Measurements from ENCODE around the gene SETD5.

The SETD5 gene

GRCh38 chr3:9500108-9501050 is 103.0 kb downstream of the SETD5 start:
- Histone ChIP-seq H3K23ac (ENCODE audit: low read length) (no peak overlapping the region), H3K79me2 (ENCODE audit: control insufficient read depth, insufficient read depth, low read length, poor library complexity) (no peaks in the 10 kb centered on the region), H2BK12ac (ENCODE audit: low read length) (no peak overlapping the region), H2BK5ac (ENCODE audit: low read depth, low read length, poor library complexity) (no peak overlapping the region), H3K4me2 (ENCODE audit: low read length) (peak overlapping the region; percentile 34), H3K4me1 (ENCODE audit: control insufficient read depth in 1 of 2, insufficient read depth in 2 of 2, low read length in 2 of 2) (peaks cover 0 to 5% of the 10 kb centered on the region in 2 experiments), H3K9me3 (ENCODE audit: insufficient read depth, low read depth, low read length) (no peaks in the 10 kb centered on the region), H3K9ac (ENCODE audit: low read length) (no peak overlapping the region), H3K18ac (ENCODE audit: low read length) (no peak overlapping the region), H4K91ac (ENCODE audit: low read depth, low read length) (no peak overlapping the region), H3K14ac (ENCODE audit: low read length) (no peak overlapping the region), H3K4me3 (ENCODE audit: low read depth, low read length) (no peak overlapping the region), H4K12ac (ENCODE audit: low read depth, low read length) (no peak overlapping the region), H4K8ac (ENCODE audit: low read depth, low read length) (no peak overlapping the region), H2AK5ac (ENCODE audit: low read length) (no peak overlapping the region), H3K36me3 (ENCODE audit: control insufficient read depth in 1 of 2, insufficient read depth in 2 of 2, low read length in 2 of 2) (no peaks in the 10 kb centered on the region), H2BK120ac (ENCODE audit: insufficient read depth, low read length, poor library complexity) (no peak overlapping the region), H3K4ac (ENCODE audit: low read depth, low read length) (no peak overlapping the region), H3K27me3 (ENCODE audit: insufficient read depth, low read length) (peaks cover 11% of the 10 kb centered on the region), H3K79me1 (ENCODE audit: low read length) (no peaks in the 10 kb centered on the region), H2AFZ (ENCODE audit: insufficient read depth, low read length, poor library complexity) (no peak overlapping the region), H3K27ac (ENCODE audit: low read depth, low read length) (no peak overlapping the region)
- peak; percentile 37 to 68 for DNase-seq
- 100% methylated on average over 4 of the region's 39 CpGs for WGBS (ENCODE audit: extremely low coverage, insufficient coverage, insufficient read length)

GRCh38 chr3:9501226-9501625 is 103.8 kb downstream of the SETD5 start:
- WGBS (ENCODE audit: extremely low coverage, insufficient coverage, insufficient read length) = no CpG with 5 or more reads among the region's 6 CpGs
- Histone ChIP-seq H3K18ac (ENCODE audit: low read length) (no peak overlapping the region), H3K9me3 (ENCODE audit: insufficient read depth, low read depth, low read length) (peaks cover 1% of the 10 kb centered on the region), H3K4me3 (ENCODE audit: low read depth, low read length) (no peak overlapping the region), H3K14ac (ENCODE audit: low read length) (no peak overlapping the region), H3K79me1 (ENCODE audit: low read length) (no peaks in the 10 kb centered on the region), H2AFZ (ENCODE audit: insufficient read depth, low read length, poor library complexity) (no peak overlapping the region), H4K91ac (ENCODE audit: low read depth, low read length) (no peak overlapping the region), H2BK5ac (ENCODE audit: low read depth, low read length, poor library complexity) (no peak overlapping the region), H3K36me3 (ENCODE audit: control insufficient read depth in 1 of 2, insufficient read depth in 2 of 2, low read length in 2 of 2) (no peaks in the 10 kb centered on the region), H3K23ac (ENCODE audit: low read length) (no peak overlapping the region), H4K12ac (ENCODE audit: low read depth, low read length) (no peak overlapping the region), H4K8ac (ENCODE audit: low read depth, low read length) (no peak overlapping the region), H2BK12ac (ENCODE audit: low read length) (no peak overlapping the region), H3K4me1 (ENCODE audit: control insufficient read depth in 1 of 2, insufficient read depth in 2 of 2, low read length in 2 of 2) (peaks cover 0 to 5% of the 10 kb centered on the region in 2 experiments), H3K27me3 (ENCODE audit: insufficient read depth, low read length) (peaks cover 11% of the 10 kb centered on the region), H3K4me2 (ENCODE audit: low read length) (no peak overlapping the region), H3K9ac (ENCODE audit: low read length) (no peak overlapping the region), H2AK5ac (ENCODE audit: low read length) (no peak overlapping the region), H2BK120ac (ENCODE audit: insufficient read depth, low read length, poor library complexity) (no peak overlapping the region), H3K79me2 (ENCODE audit: control insufficient read depth, insufficient read depth, low read length, poor library complexity) (no peaks in the 10 kb centered on the region), H3K27ac (ENCODE audit: low read depth, low read length) (no peak overlapping the region), H3K4ac (ENCODE audit: low read depth, low read length) (no peak overlapping the region)
- DNase-seq = no peak

- H3K23ac ChIP-seq (ENCODE audit: low read length) = no peak overlapping the region
- peaks cover 0 to 5% of the 10 kb centered on the region in 2 experiments for H3K4me1 ChIP-seq (ENCODE audit: control insufficient read depth in 1 of 2, insufficient read depth in 2 of 2, low read length in 2 of 2)
- DNase-seq = peak; percentile 65 to 90
- H3K14ac ChIP-seq (ENCODE audit: low read length) = no peak overlapping the region
- H3K4me2 ChIP-seq (ENCODE audit: low read length) = no peak overlapping the region
- no CpG with 5 or more reads among the region's 4 CpGs for WGBS (ENCODE audit: extremely low coverage, insufficient coverage, insufficient read length)
- no peak overlapping the region for H3K18ac ChIP-seq (ENCODE audit: low read length)
- H3K4me3 ChIP-seq (ENCODE audit: low read depth, low read length) = no peak overlapping the region
- no peak overlapping the region for H4K8ac ChIP-seq (ENCODE audit: low read depth, low read length)
- H3K9ac ChIP-seq (ENCODE audit: low read length) = no peak overlapping the region
- H3K9me3 ChIP-seq (ENCODE audit: insufficient read depth, low read depth, low read length) = peaks cover 1% of the 10 kb centered on the region
- no peak overlapping the region for H3K4ac ChIP-seq (ENCODE audit: low read depth, low read length)
- H3K27me3 ChIP-seq (ENCODE audit: insufficient read depth, low read length) = peaks cover 11% of the 10 kb centered on the region
- H3K79me2 ChIP-seq (ENCODE audit: control insufficient read depth, insufficient read depth, low read length, poor library complexity) = no peaks in the 10 kb centered on the region
- H2BK5ac ChIP-seq (ENCODE audit: low read depth, low read length, poor library complexity) = no peak overlapping the region
- no peak overlapping the region for H3K27ac ChIP-seq (ENCODE audit: low read depth, low read length)
- H2AK5ac ChIP-seq (ENCODE audit: low read length) = no peak overlapping the region
- H2AFZ ChIP-seq (ENCODE audit: insufficient read depth, low read length, poor library complexity) = no peak overlapping the region
- no peak overlapping the region for H4K12ac ChIP-seq (ENCODE audit: low read depth, low read length)
- H3K79me1 ChIP-seq (ENCODE audit: low read length) = no peaks in the 10 kb centered on the region
- no peak overlapping the region for H2BK120ac ChIP-seq (ENCODE audit: insufficient read depth, low read length, poor library complexity)
- H2BK12ac ChIP-seq (ENCODE audit: low read length) = no peak overlapping the region
- H3K36me3 ChIP-seq (ENCODE audit: control insufficient read depth in 1 of 2, insufficient read depth in 2 of 2, low read length in 2 of 2) = no peaks in the 10 kb centered on the region
- no peak overlapping the region for H4K91ac ChIP-seq (ENCODE audit: low read depth, low read length)
These were observed 105.9 kb downstream of the SETD5 start for GRCh38 chr3:9503283-9503682.

GRCh38 chr3:9507586-9508578 is 110.5 kb downstream of the SETD5 start:
- Histone ChIP-seq H2BK12ac (ENCODE audit: low read length) (no peak overlapping the region), H3K4ac (ENCODE audit: low read depth, low read length) (no peak overlapping the region), H3K4me3 (ENCODE audit: low read depth, low read length) (no peak overlapping the region), H4K12ac (ENCODE audit: low read depth, low read length) (no peak overlapping the region), H3K23ac (ENCODE audit: low read length) (no peak overlapping the region), H3K14ac (ENCODE audit: low read length) (no peak overlapping the region), H2BK5ac (ENCODE audit: low read depth, low read length, poor library complexity) (no peak overlapping the region), H3K27ac (ENCODE audit: low read depth, low read length) (no peak overlapping the region), H2BK120ac (ENCODE audit: insufficient read depth, low read length, poor library complexity) (no peak overlapping the region), H3K9ac (ENCODE audit: low read length) (no peak overlapping the region), H3K18ac (ENCODE audit: low read length) (no peak overlapping the region), H3K4me1 (ENCODE audit: control insufficient read depth in 1 of 2, insufficient read depth in 2 of 2, low read length in 2 of 2) (no peaks in the 10 kb centered on the region), H2AK5ac (ENCODE audit: low read length) (no peak overlapping the region), H2AFZ (ENCODE audit: insufficient read depth, low read length, poor library complexity) (no peak overlapping the region), H4K8ac (ENCODE audit: low read depth, low read length) (no peak overlapping the region), H3K27me3 (ENCODE audit: insufficient read depth, low read length) (peaks cover 3% of the 10 kb centered on the region), H3K79me1 (ENCODE audit: low read length) (no peaks in the 10 kb centered on the region), H3K4me2 (ENCODE audit: low read length) (no peak overlapping the region), H3K9me3 (ENCODE audit: insufficient read depth, low read depth, low read length) (peaks cover 1% of the 10 kb centered on the region), H3K79me2 (ENCODE audit: control insufficient read depth, insufficient read depth, low read length, poor library complexity) (no peaks in the 10 kb centered on the region), H3K36me3 (ENCODE audit: control insufficient read depth in 1 of 2, insufficient read depth in 2 of 2, low read length in 2 of 2) (no peaks in the 10 kb centered on the region), H4K91ac (ENCODE audit: low read depth, low read length) (no peak overlapping the region)
- no CpG with 5 or more reads among the region's 14 CpGs for WGBS (ENCODE audit: extremely low coverage, insufficient coverage, insufficient read length)
- DNase-seq = no peak
